Muscle layer of colon (tissue), 2 donors: ENCODE measurements around the gene IL2RG.

ENCODE experiments used
- H3K27ac ChIP-seq: one replicate; pipeline ENCODE4 v1.7.0; 2013; ENCODE audit warnings: low read depth, mild to moderate bottlenecking, low read length, moderate library complexity
- H3K27me3 ChIP-seq, 2 donors: one replicate each; pipeline ENCODE4 v1.7.0; 2013; ENCODE audit warnings: low read length in 2 of 2, mild to moderate bottlenecking in 2 of 2; ENCODE audit not compliant: insufficient read depth in 2 of 2, control insufficient read depth in 1 of 2
- H3K36me3 ChIP-seq: one replicate; pipeline ENCODE4 v1.7.0; 2013; ENCODE audit warnings: mild to moderate bottlenecking, low read length; ENCODE audit not compliant: insufficient read depth
- H3K4me1 ChIP-seq: one replicate; pipeline ENCODE4 v1.7.0; 2013; ENCODE audit warnings: mild to moderate bottlenecking, low read length; ENCODE audit not compliant: insufficient read depth
- H3K4me3 ChIP-seq, 2 donors: one replicate each; pipeline ENCODE4 v1.7.0; 2013; ENCODE audit warnings: low read length in 2 of 2, low read depth in 1 of 2, mild to moderate bottlenecking in 1 of 2, moderate library complexity in 1 of 2
- H3K9ac ChIP-seq: one replicate; pipeline ENCODE4 v1.7.0; 2013; ENCODE audit warnings: low read length
- H3K9me3 ChIP-seq: one replicate; pipeline ENCODE4 v1.7.0; 2013; ENCODE audit warnings: mild to moderate bottlenecking, low read length
- donor health status: abdominal sarcoma.
- donor health status: Adenocarcinoma of cecum.

IL2RG gene

DNA sequence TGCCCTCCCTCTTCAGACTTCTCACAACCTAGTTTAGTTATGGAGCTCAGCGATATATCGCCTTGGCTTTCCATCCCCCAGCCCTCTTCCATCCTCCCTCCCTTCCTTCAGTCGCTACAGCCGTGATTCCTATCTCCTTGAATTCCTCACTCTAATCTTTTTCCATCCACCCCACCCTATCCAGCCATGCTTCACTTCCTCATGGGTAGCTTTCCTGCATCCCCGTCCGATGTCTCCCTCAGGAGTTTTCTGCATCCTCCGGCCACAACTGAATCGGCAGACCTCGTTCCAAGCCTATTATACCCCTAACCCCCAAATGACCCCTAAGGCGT is 43.7 kb downstream of the IL2RG start:
- H3K27ac ChIP-seq: peak overlapping the region; percentile 71
- peak overlapping the region; percentile 78 for H3K9ac ChIP-seq
- H3K9me3 ChIP-seq: no peaks in the 10 kb centered on the region

DNA sequence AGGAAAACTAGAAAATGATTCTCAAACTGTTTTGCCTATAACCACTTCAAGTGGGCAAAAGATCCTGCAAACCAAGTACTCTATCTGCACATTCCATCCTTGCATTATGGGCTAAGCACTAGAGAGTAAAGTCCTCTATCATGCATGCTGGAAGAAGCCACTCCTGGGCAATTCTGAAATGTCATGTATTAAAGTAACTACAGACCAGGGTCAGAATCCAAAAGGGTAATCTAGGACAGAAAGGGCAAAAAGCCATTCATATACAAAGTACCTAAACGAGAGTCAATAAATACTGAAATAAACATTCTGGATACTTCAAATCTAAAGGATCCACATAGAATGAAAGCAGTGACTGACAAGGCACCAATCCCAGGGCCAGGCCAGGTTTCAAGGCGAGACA is 44.3 kb downstream of the IL2RG start:
- H3K4me1 ChIP-seq: peaks cover 6% of the 10 kb centered on the region
- H3K4me3 ChIP-seq: peak overlapping the region in 1 of 2 donors; percentile 84
- no peaks in the 10 kb centered on the region for H3K36me3 ChIP-seq
- peak overlapping the region; percentile 71 for H3K27ac ChIP-seq
- H3K27me3 ChIP-seq: no peaks in the 10 kb centered on the region
- no peaks in the 10 kb centered on the region for H3K9me3 ChIP-seq
- H3K9ac ChIP-seq: peak overlapping the region; percentile 78

More for the DNA sequence above, 43.7 kb downstream of the IL2RG start:
- Histone ChIP-seq H3K36me3 (no peaks in the 10 kb centered on the region), H3K27me3 (no peaks in the 10 kb centered on the region), H3K4me3 (peak overlapping the region; percentile 16 to 84), H3K4me1 (peaks cover 6% of the 10 kb centered on the region)

DNA sequence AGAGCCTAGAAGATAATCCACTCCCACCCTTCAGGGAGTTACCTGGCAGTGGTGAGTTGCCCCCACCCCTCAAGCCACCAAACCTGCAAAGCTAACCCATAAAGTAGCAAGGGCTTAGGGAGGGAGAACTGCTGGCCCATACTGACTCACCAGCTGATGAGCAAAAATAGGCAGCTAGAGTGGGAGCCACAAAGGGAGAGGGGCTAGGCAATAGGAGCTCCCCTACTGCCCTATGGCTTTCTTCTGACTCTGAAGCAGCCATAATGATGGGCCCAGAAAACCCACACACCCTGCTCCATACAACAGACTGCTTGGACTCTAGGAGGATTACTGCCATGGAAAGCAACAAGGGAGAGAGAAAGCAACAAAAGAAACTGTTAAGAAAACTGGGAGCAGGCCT is 51.2 kb downstream of the IL2RG start:
- Histone ChIP-seq H3K4me3 (no peak overlapping the region), H3K9ac (no peak overlapping the region), H3K27me3 (no peaks in the 10 kb centered on the region), H3K4me1 (no peaks in the 10 kb centered on the region), H3K9me3 (no peaks in the 10 kb centered on the region), H3K27ac (no peak overlapping the region), H3K36me3 (peaks cover 14% of the 10 kb centered on the region)

DNA sequence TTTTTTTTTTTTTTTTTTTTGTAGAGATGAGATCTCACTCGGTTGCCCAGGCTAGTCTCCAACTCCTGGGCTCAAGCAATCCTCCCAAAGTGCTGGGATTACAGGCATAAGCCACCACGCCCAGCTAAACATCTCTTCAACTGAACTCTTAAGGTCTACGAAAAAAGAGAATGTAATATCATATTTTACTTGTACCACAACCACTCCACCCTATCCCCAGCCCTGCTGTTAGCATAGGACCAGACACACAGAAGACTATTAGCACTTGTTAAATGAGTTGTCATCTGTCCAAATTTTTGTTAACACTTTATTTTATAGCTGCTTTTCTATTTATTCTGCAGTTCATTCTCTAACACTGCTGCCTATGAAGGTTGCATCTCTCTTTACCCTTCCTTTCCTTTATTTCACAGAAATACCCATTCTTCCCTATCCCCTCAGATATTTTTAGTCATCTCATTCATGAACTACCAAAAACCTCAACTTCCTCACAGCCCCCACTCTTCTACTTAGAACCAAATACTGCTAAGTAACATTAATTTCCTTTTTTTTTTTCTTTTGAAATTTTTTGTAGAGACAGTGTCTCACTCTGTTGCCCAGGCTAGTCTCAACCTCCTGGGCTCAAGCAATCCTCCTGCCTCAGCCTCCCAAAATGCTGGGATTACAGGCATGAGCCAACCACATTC is 53.4 kb downstream of the IL2RG start:
- no peaks in the 10 kb centered on the region for H3K27me3 ChIP-seq
- no peak overlapping the region for H3K4me3 ChIP-seq
- H3K4me1 ChIP-seq: no peaks in the 10 kb centered on the region
- peaks cover 14% of the 10 kb centered on the region for H3K36me3 ChIP-seq
- no peak overlapping the region for H3K9ac ChIP-seq
- H3K27ac ChIP-seq: no peak overlapping the region
- no peaks in the 10 kb centered on the region for H3K9me3 ChIP-seq
